GM23338 (cell line): ENCODE results near the gene BFSP2. TPM values are rescaled to one million over a fixed set of nuclear protein-coding genes. Genes with fewer than 3 reads are reported as not detected.

ENCODE experiments used
- ATAC-seq: fragments of 200-7000 bp; cut with Tn5 transposase; 3 replicates; pipeline ENCODE4 v1.9.1; 2020
- DNase-seq: peaks from one replicate; pipeline ENCODE4 v3.0.0-alpha.2; 2015; ENCODE audit warnings: low spot score
- H2AFZ ChIP-seq: fragments of 200-600 bp; sonication (generic); 2 replicates; pipeline ENCODE4 v1.8.0; 2016; ENCODE audit warnings: antibody characterized with exemption, mild to moderate bottlenecking, moderate library complexity
- H3F3A ChIP-seq: fragments of 200-600 bp; sonication (generic); replicated peaks from 2 replicates; pipeline ENCODE4 v1.8.0; 2017; ENCODE audit warnings: antibody characterized with exemption, mixed run types, low read depth
- H3K27ac ChIP-seq: fragments of 200-600 bp; sonication (generic); 2 replicates; pipeline ENCODE4 v1.6.1; 2016; ENCODE audit warnings: low read depth
- H3K27me3 ChIP-seq: fragments of 200-600 bp; sonication (generic); 2 replicates; pipeline ENCODE4 v1.8.0; 2016; ENCODE audit warnings: mild to moderate bottlenecking, mixed run types, moderate library complexity; ENCODE audit not compliant: insufficient read depth
- H3K36me3 ChIP-seq: fragments of 200-600 bp; sonication (generic); 2 replicates; pipeline ENCODE4 v1.8.0; 2016; ENCODE audit warnings: mild to moderate bottlenecking; ENCODE audit not compliant: insufficient read depth
- H3K4me1 ChIP-seq: fragments of 200-600 bp; sonication (generic); 2 replicates; pipeline ENCODE4 v1.8.0; 2016; ENCODE audit warnings: mild to moderate bottlenecking, moderate library complexity; ENCODE audit not compliant: insufficient read depth
- H3K4me2 ChIP-seq: fragments of 200-600 bp; sonication (generic); 2 replicates; pipeline ENCODE4 v1.7.1; 2017; ENCODE audit warnings: mixed run types
- H3K4me3 ChIP-seq: fragments of 200-600 bp; sonication (generic); 2 replicates; pipeline ENCODE4 v1.6.1; 2016; ENCODE audit warnings: mixed run types
- H3K79me2 ChIP-seq: fragments of 200-600 bp; sonication (generic); replicated peaks from 2 replicates; pipeline ENCODE4 v1.8.0; 2017; ENCODE audit warnings: mild to moderate bottlenecking; ENCODE audit not compliant: insufficient read depth
- H3K9me2 ChIP-seq: fragments of 200-600 bp; sonication (generic); 2 replicates; pipeline ENCODE4 v1.8.0; 2017; ENCODE audit not compliant: insufficient read depth
- H4K20me1 ChIP-seq: fragments of 200-600 bp; sonication (generic); replicated peaks from 2 replicates; pipeline ENCODE4 v1.8.0; 2017; ENCODE audit warnings: mild to moderate bottlenecking; ENCODE audit not compliant: insufficient read depth
- H3K27ac Mint-ChIP-seq: 2 replicates; pipeline ENCODE4 v1.8.0; 2020; ENCODE audit warnings: inconsistent platforms, mild to moderate bottlenecking, moderate library complexity, mixed read lengths
- H3K27me3 Mint-ChIP-seq: 3 replicates; pipeline ENCODE4 v1.8.0; 2022; ENCODE audit warnings: low read depth, mild to moderate bottlenecking, moderate library complexity, mixed read lengths, inconsistent platforms; ENCODE audit not compliant: insufficient read depth, poor library complexity
- H3K36me3 Mint-ChIP-seq: 3 replicates; pipeline ENCODE4 v1.8.0; 2021; ENCODE audit warnings: low read depth, mild to moderate bottlenecking, inconsistent platforms, moderate library complexity, mixed read lengths
- H3K4me1 Mint-ChIP-seq: 3 replicates; pipeline ENCODE4 v1.8.0; 2020; ENCODE audit warnings: mild to moderate bottlenecking, inconsistent platforms, mixed read lengths
- H3K4me3 Mint-ChIP-seq: 3 replicates; pipeline ENCODE4 v1.8.0; 2021; ENCODE audit warnings: moderate library complexity, mild to moderate bottlenecking, inconsistent platforms, mixed read lengths
- H3K9me3 Mint-ChIP-seq: 3 replicates; pipeline ENCODE4 v1.8.0; 2020; ENCODE audit warnings: moderate library complexity, mild to moderate bottlenecking, inconsistent platforms, mixed read lengths
- CREB1 ChIP-seq: fragments of 250-450 bp; sonication (Bioruptor Pico); IDR thresholded peaks from 2 replicates; pipeline ENCODE4 v1.5.0; 2020; ENCODE audit warnings: low read depth, mild to moderate bottlenecking, moderate library complexity
- EZH2 ChIP-seq: fragments of 200-600 bp; sonication (generic); IDR thresholded peaks from one replicate; pipeline ENCODE4 v1.8.0; 2017; ENCODE audit warnings: antibody characterized with exemption, mild to moderate bottlenecking, low read depth; ENCODE audit not compliant: unreplicated experiment
- EZH2phosphoT487 ChIP-seq: fragments of 200-600 bp; sonication (generic); IDR thresholded peaks from one replicate; pipeline ENCODE4 v1.8.1; 2018; ENCODE audit warnings: antibody characterized with exemption; ENCODE audit not compliant: unreplicated experiment
- JUNB ChIP-seq: IDR thresholded peaks from one replicate; pipeline ENCODE4 v1.6.1; 2016; ENCODE audit warnings: antibody characterized with exemption; ENCODE audit not compliant: unreplicated experiment
- NANOG ChIP-seq: IDR thresholded peaks from 2 replicates; pipeline ENCODE4 v1.6.1; 2016; ENCODE audit warnings: antibody characterized with exemption, borderline replicate concordance
- POLR2AphosphoS5 ChIP-seq: IDR thresholded peaks from 2 replicates; pipeline ENCODE4 v1.6.1; 2016; ENCODE audit warnings: antibody characterized with exemption, low read depth
- STAT1 ChIP-seq: IDR thresholded peaks from one replicate; pipeline ENCODE4 v1.6.1; 2016; ENCODE audit warnings: antibody characterized with exemption; ENCODE audit not compliant: unreplicated experiment
- ZNF114 ChIP-seq: fragments of 250-450 bp; sonication (Bioruptor Pico); IDR thresholded peaks from 2 replicates; pipeline ENCODE4 v1.5.0; 2020; ENCODE audit warnings: mild to moderate bottlenecking, moderate library complexity
- ZNF331 ChIP-seq: fragments of 250-450 bp; sonication (Bioruptor Pico); IDR thresholded peaks from 2 replicates; pipeline ENCODE4 v1.5.0; 2020; ENCODE audit warnings: low read depth, mild to moderate bottlenecking, moderate library complexity
- polyA plus RNA-seq: library from polyadenylated mRNA; unstranded; fragments of >200 nt; fragmentation: Nextera tagmentation; extraction: Ambion mirVana; gene quantifications from 2 replicates; pipeline ENCODE4 v1.2.1, GENCODE V29; 2016
- total RNA-seq: library from RNA; depleted of rRNA; stranded (reverse); fragments of >200 nt; shearing (Covaris generic); gene quantifications from 2 replicates; pipeline ENCODE4 v1.2.3, GENCODE V29; 2014
- TF ChIP-seq, protein P1 (sequence below): IDR thresholded peaks from 2 replicates; pipeline ENCODE4 v1.6.1; 2016; ENCODE audit warnings: antibody characterized with exemption
- TF ChIP-seq, protein P2 (sequence below): IDR thresholded peaks from one replicate; pipeline ENCODE4 v1.6.1; 2018; ENCODE audit warnings: antibody characterized with exemption; ENCODE audit not compliant: unreplicated experiment
- TF ChIP-seq, protein P3 (sequence below): fragments of 250-450 bp; sonication (Bioruptor Pico); IDR thresholded peaks from 2 replicates; pipeline ENCODE4 v1.5.0; 2020; ENCODE audit warnings: mild to moderate bottlenecking, moderate library complexity
- TF ChIP-seq, protein P4 (sequence below), 2 experiments: fragments of 200-600 bp in 1 of 2; sonication (generic) in 1 of 2; conservative IDR thresholded peaks; 2 replicates each; pipeline versions ENCODE4 v1.5.1 to v1.6.1; 2016 to 2017; ENCODE audit warnings: antibody characterized with exemption in 2 of 2, low read depth in 2 of 2, mild to moderate bottlenecking in 2 of 2, moderate library complexity in 1 of 2

BFSP2 gene
- total and polyA plus RNA-seq, 2 experiments from 2014 or later: not detected

DNA sequence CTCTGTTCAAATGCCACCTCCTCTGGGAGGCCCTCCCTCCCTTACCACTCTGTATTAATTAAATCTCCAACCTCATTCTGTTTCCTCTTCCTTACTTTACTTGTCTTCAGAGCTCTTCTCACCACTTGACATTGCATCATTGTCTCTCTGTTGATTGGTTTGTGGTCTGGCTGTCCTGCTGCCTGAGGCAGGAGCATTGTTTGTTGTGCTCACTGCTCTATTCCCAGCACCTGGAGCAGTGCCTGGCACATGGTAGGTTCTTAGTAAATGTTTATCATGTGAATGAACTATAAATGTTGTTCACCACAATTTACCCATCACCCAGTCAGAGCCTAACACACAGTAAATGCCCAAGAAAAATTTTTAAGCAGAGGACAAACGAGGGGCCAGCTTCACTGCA is 6.7 kb upstream of the BFSP2 start:
- no peak for DNase-seq
- 0 out of 2 replicates have a peak overlapping the region, but pooled peaks have one; percentile 25 for H3K27ac Mint-ChIP-seq

More for the DNA sequence above, 6.7 kb upstream of the BFSP2 start:
- H3K79me2 ChIP-seq: no peaks in the 10 kb centered on the region
- Mint-ChIP-seq H3K36me3 (peaks cover 4% of the 10 kb centered on the region; the same call in 2 of the 3 replicates), H3K4me1 (no peaks in the 10 kb centered on the region), H3K9me3 (no peaks in the 10 kb centered on the region), H3K27me3 (peaks cover 6% of the 10 kb centered on the region), H3K4me3 (no peak overlapping the region)
- no peak overlapping the region for H3K27ac ChIP-seq
- H3K27me3 ChIP-seq: no peaks in the 10 kb centered on the region
- TF ChIP-seq ZNF331 (CRISPR knock-in tag): no peak
- TF ChIP-seq EZH2phosphoT487: no peak
- TF ChIP-seq CREB1 (CRISPR knock-in tag): no peak
- TF ChIP-seq, protein P1, sequence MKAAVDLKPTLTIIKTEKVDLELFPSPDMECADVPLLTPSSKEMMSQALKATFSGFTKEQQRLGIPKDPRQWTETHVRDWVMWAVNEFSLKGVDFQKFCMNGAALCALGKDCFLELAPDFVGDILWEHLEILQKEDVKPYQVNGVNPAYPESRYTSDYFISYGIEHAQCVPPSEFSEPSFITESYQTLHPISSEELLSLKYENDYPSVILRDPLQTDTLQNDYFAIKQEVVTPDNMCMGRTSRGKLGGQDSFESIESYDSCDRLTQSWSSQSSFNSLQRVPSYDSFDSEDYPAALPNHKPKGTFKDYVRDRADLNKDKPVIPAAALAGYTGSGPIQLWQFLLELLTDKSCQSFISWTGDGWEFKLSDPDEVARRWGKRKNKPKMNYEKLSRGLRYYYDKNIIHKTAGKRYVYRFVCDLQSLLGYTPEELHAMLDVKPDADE: no peak
- no peak for TF ChIP-seq NANOG
- no peak for TF ChIP-seq JUNB
- TF ChIP-seq, protein P2, sequence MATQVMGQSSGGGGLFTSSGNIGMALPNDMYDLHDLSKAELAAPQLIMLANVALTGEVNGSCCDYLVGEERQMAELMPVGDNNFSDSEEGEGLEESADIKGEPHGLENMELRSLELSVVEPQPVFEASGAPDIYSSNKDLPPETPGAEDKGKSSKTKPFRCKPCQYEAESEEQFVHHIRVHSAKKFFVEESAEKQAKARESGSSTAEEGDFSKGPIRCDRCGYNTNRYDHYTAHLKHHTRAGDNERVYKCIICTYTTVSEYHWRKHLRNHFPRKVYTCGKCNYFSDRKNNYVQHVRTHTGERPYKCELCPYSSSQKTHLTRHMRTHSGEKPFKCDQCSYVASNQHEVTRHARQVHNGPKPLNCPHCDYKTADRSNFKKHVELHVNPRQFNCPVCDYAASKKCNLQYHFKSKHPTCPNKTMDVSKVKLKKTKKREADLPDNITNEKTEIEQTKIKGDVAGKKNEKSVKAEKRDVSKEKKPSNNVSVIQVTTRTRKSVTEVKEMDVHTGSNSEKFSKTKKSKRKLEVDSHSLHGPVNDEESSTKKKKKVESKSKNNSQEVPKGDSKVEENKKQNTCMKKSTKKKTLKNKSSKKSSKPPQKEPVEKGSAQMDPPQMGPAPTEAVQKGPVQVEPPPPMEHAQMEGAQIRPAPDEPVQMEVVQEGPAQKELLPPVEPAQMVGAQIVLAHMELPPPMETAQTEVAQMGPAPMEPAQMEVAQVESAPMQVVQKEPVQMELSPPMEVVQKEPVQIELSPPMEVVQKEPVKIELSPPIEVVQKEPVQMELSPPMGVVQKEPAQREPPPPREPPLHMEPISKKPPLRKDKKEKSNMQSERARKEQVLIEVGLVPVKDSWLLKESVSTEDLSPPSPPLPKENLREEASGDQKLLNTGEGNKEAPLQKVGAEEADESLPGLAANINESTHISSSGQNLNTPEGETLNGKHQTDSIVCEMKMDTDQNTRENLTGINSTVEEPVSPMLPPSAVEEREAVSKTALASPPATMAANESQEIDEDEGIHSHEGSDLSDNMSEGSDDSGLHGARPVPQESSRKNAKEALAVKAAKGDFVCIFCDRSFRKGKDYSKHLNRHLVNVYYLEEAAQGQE: no peak
- no peak for TF ChIP-seq EZH2
- TF ChIP-seq, protein P3, sequence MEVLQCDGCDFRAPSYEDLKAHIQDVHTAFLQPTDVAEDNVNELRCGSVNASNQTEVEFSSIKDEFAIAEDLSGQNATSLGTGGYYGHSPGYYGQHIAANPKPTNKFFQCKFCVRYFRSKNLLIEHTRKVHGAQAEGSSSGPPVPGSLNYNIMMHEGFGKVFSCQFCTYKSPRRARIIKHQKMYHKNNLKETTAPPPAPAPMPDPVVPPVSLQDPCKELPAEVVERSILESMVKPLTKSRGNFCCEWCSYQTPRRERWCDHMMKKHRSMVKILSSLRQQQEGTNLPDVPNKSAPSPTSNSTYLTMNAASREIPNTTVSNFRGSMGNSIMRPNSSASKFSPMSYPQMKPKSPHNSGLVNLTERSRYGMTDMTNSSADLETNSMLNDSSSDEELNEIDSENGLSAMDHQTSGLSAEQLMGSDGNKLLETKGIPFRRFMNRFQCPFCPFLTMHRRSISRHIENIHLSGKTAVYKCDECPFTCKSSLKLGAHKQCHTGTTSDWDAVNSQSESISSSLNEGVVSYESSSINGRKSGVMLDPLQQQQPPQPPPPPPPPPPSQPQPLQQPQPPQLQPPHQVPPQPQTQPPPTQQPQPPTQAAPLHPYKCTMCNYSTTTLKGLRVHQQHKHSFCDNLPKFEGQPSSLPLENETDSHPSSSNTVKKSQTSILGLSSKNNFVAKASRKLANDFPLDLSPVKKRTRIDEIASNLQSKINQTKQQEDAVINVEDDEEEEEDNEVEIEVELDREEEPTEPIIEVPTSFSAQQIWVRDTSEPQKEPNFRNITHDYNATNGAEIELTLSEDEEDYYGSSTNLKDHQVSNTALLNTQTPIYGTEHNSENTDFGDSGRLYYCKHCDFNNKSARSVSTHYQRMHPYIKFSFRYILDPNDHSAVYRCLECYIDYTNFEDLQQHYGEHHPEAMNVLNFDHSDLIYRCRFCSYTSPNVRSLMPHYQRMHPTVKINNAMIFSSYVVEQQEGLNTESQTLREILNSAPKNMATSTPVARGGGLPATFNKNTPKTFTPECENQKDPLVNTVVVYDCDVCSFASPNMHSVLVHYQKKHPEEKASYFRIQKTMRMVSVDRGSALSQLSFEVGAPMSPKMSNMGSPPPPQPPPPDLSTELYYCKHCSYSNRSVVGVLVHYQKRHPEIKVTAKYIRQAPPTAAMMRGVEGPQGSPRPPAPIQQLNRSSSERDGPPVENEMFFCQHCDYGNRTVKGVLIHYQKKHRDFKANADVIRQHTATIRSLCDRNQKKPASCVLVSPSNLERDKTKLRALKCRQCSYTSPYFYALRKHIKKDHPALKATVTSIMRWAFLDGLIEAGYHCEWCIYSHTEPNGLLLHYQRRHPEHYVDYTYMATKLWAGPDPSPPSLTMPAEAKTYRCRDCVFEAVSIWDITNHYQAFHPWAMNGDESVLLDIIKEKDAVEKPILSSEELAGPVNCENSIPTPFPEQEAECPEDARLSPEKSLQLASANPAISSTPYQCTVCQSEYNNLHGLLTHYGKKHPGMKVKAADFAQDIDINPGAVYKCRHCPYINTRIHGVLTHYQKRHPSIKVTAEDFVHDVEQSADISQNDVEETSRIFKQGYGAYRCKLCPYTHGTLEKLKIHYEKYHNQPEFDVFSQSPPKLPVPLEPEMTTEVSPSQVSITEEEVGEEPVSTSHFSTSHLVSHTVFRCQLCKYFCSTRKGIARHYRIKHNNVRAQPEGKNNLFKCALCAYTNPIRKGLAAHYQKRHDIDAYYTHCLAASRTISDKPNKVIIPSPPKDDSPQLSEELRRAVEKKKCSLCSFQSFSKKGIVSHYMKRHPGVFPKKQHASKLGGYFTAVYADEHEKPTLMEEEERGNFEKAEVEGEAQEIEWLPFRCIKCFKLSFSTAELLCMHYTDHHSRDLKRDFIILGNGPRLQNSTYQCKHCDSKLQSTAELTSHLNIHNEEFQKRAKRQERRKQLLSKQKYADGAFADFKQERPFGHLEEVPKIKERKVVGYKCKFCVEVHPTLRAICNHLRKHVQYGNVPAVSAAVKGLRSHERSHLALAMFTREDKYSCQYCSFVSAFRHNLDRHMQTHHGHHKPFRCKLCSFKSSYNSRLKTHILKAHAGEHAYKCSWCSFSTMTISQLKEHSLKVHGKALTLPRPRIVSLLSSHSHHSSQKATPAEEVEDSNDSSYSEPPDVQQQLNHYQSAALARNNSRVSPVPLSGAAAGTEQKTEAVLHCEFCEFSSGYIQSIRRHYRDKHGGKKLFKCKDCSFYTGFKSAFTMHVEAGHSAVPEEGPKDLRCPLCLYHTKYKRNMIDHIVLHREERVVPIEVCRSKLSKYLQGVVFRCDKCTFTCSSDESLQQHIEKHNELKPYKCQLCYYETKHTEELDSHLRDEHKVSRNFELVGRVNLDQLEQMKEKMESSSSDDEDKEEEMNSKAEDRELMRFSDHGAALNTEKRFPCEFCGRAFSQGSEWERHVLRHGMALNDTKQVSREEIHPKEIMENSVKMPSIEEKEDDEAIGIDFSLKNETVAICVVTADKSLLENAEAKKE (CRISPR knock-in tag): no peak
- TF ChIP-seq POLR2AphosphoS5: no peak
- no peak for TF ChIP-seq ZNF114
- TF ChIP-seq, protein P4, sequence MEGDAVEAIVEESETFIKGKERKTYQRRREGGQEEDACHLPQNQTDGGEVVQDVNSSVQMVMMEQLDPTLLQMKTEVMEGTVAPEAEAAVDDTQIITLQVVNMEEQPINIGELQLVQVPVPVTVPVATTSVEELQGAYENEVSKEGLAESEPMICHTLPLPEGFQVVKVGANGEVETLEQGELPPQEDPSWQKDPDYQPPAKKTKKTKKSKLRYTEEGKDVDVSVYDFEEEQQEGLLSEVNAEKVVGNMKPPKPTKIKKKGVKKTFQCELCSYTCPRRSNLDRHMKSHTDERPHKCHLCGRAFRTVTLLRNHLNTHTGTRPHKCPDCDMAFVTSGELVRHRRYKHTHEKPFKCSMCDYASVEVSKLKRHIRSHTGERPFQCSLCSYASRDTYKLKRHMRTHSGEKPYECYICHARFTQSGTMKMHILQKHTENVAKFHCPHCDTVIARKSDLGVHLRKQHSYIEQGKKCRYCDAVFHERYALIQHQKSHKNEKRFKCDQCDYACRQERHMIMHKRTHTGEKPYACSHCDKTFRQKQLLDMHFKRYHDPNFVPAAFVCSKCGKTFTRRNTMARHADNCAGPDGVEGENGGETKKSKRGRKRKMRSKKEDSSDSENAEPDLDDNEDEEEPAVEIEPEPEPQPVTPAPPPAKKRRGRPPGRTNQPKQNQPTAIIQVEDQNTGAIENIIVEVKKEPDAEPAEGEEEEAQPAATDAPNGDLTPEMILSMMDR (conservative IDR thresholded peaks at IDR 0.05; ENCODE audit: low read depth in 2 of 2): no peak
- TF ChIP-seq STAT1: no peak
- H4K20me1 ChIP-seq: no peaks in the 10 kb centered on the region
- no peaks in the 10 kb centered on the region for H3K36me3 ChIP-seq
- H3K4me3 ChIP-seq: no peak overlapping the region
- H2AFZ ChIP-seq: no peak overlapping the region
- no peak overlapping the region for H3K4me2 ChIP-seq
- no peak for ATAC-seq
- no peaks in the 10 kb centered on the region for H3K9me2 ChIP-seq
- no peaks in the 10 kb centered on the region for H3F3A ChIP-seq
- no peaks in the 10 kb centered on the region for H3K4me1 ChIP-seq
